Right atrium auricular region (tissue), 2 donors: ENCODE measurements around the gene EPS8. TPM values are rescaled to one million over a fixed set of nuclear protein-coding genes. Genes with fewer than 3 reads are reported as not detected.
A peak's percentile ranks its signal among the peaks of the same experiment; 100 is the strongest.

Source experiments
- DNase-seq: peaks from one replicate; pipeline ENCODE4 v3.0.0-alpha.2; 2019; ENCODE audit warnings: low spot score
- H3K27ac ChIP-seq, 2 donors: fragments of 200-600 bp; sonication (generic); 1 replicate in 1 of 2; 2 replicates in 1 of 2; pipeline ENCODE4 v1.5.1; 2016 to 2019
- H3K27me3 ChIP-seq, 2 donors: fragments of 200-600 bp; sonication (generic); one replicate each; pipeline versions ENCODE4 v1.5.1 to v1.6.0; 2017 to 2019
- H3K36me3 ChIP-seq: fragments of 200-600 bp; sonication (generic); one replicate; pipeline ENCODE4 v1.5.1; 2016
- H3K4me1 ChIP-seq, 2 donors: fragments of 200-600 bp; sonication (generic); one replicate each; pipeline versions ENCODE4 v1.5.1 to v1.6.0; 2017 to 2019
- H3K4me3 ChIP-seq, 2 donors: fragments of 200-600 bp; sonication (generic); 1 replicate in 1 of 2; 2 replicates in 1 of 2; pipeline ENCODE4 v1.5.1; 2017 to 2019; ENCODE audit warnings: mild to moderate bottlenecking in 1 of 2, moderate library complexity in 1 of 2
- H3K9me3 ChIP-seq, 2 donors: fragments of 200-600 bp; sonication (generic); one replicate each; pipeline ENCODE4 v1.5.1; 2019
- CTCF ChIP-seq, 2 donors: fragments of 200-600 bp; sonication (generic); IDR thresholded peaks; one replicate each; pipeline ENCODE4 v1.5.1; 2019; ENCODE audit warnings: antibody characterized with exemption in 2 of 2
- total RNA-seq, 2 donors: library from RNA; depleted of rRNA; stranded (reverse); fragments of >200 nt; gene quantifications; one replicate each; pipeline ENCODE4 v1.1.0, GENCODE V29; 2016

The EPS8 gene
- total RNA-seq, 2 donors from 2014 or later: 46.9 to 72.3 TPM

GRCh38 chr12:15786772-15787171 lies 2.4 kb downstream of the EPS8 start:
- H3K4me3 ChIP-seq: peak overlapping the region; percentile 68 to 82
- peak overlapping the region in 1 of 2 donors; percentile 90 for H3K27ac ChIP-seq
- TF ChIP-seq CTCF (IDR thresholded peaks at IDR 0.05): no peak
- H3K4me1 ChIP-seq: peaks cover 0 to 7% of the 10 kb centered on the region in 2 donors
- no peaks in the 10 kb centered on the region for H3K27me3 ChIP-seq
- DNase-seq: no peak
- no peaks in the 10 kb centered on the region for H3K36me3 ChIP-seq
- H3K9me3 ChIP-seq: no peaks in the 10 kb centered on the region

GRCh38 chr12:15783288-15783687 lies 5.9 kb downstream of the EPS8 start:
- Histone ChIP-seq H3K4me1 (peaks cover 0 to 21% of the 10 kb centered on the region in 2 donors), H3K4me3 (no peak overlapping the region)

GRCh38 chr12:15782667-15783066 lies 6.5 kb downstream of the EPS8 start:
- DNase-seq: no peak
- H3K36me3 ChIP-seq: no peaks in the 10 kb centered on the region
- TF ChIP-seq CTCF (IDR thresholded peaks at IDR 0.05): no peak
- no peak overlapping the region for H3K4me3 ChIP-seq
- no peaks in the 10 kb centered on the region for H3K9me3 ChIP-seq
- H3K27ac ChIP-seq: no peak overlapping the region
- H3K4me1 ChIP-seq: peaks cover 0 to 27% of the 10 kb centered on the region in 2 donors
- no peaks in the 10 kb centered on the region for H3K27me3 ChIP-seq

More at GRCh38 chr12:15783288-15783687, 5.9 kb downstream of the EPS8 start:
- no peaks in the 10 kb centered on the region for H3K9me3 ChIP-seq
- H3K27me3 ChIP-seq: no peaks in the 10 kb centered on the region
- TF ChIP-seq CTCF (IDR thresholded peaks at IDR 0.05): no peak
- H3K27ac ChIP-seq: no peak overlapping the region
- no peak for DNase-seq
- H3K36me3 ChIP-seq: no peaks in the 10 kb centered on the region

- no peak for DNase-seq
- peaks cover 0 to 30% of the 10 kb centered on the region in 2 donors for H3K4me1 ChIP-seq
- no peaks in the 10 kb centered on the region for H3K27me3 ChIP-seq
- no peaks in the 10 kb centered on the region for H3K9me3 ChIP-seq
- no peak for TF ChIP-seq CTCF (IDR thresholded peaks at IDR 0.05)
- H3K4me3 ChIP-seq: no peak overlapping the region
- no peak overlapping the region for H3K27ac ChIP-seq
- H3K36me3 ChIP-seq: no peaks in the 10 kb centered on the region
These were observed 9.3 kb downstream of the EPS8 start for GRCh38 chr12:15779925-15780324.

- Histone ChIP-seq H3K36me3 (no peaks in the 10 kb centered on the region), H3K4me3 (no peak overlapping the region), H3K27ac (no peak overlapping the region), H3K9me3 (no peaks in the 10 kb centered on the region), H3K27me3 (no peaks in the 10 kb centered on the region), H3K4me1 (peaks cover 0 to 30% of the 10 kb centered on the region in 2 donors)
- TF ChIP-seq CTCF (IDR thresholded peaks at IDR 0.05): no peak
- no peak for DNase-seq
These were observed 11.1 kb downstream of the EPS8 start for GRCh38 chr12:15778126-15778525.

- Histone ChIP-seq H3K4me1 (peaks cover 0 to 34% of the 10 kb centered on the region in 2 donors), H3K4me3 (no peak overlapping the region), H3K27ac (no peak overlapping the region), H3K9me3 (no peaks in the 10 kb centered on the region), H3K36me3 (no peaks in the 10 kb centered on the region), H3K27me3 (no peaks in the 10 kb centered on the region)
- DNase-seq: no peak
- no peak for TF ChIP-seq CTCF (IDR thresholded peaks at IDR 0.05)
These were observed 11.7 kb downstream of the EPS8 start for GRCh38 chr12:15777355-15778012.
